ENCODE results near the gene ZFP62.
A peak's percentile ranks its signal among the peaks of the same experiment; 100 is the strongest.

The ZFP62 gene

GRCh38 chr5:180801596-180802324 is 59.3 kb downstream of the ZFP62 start:
- Histone ChIP-seq H3F3A (ENCODE audit: insufficient read depth) (peaks cover 28% of the 10 kb centered on the region), H3K9ac (ENCODE audit: low read length) (peak overlapping the region; percentile 68), H3K79me2 (ENCODE audit: insufficient read depth, low read length) (peaks cover 61% of the 10 kb centered on the region), H2AFZ (ENCODE audit: low read depth, low read length, severe bottlenecking) (no peak overlapping the region), H3K9me2 (replicated peaks; ENCODE audit: insufficient read depth, low read length) (no peaks in the 10 kb centered on the region), H3K36me3 (ENCODE audit: low read length) (no peaks in the 10 kb centered on the region), H3K4me3 (ENCODE audit: insufficient read depth, low read length, poor library complexity, severe bottlenecking) (peak overlapping the region; percentile 78), H3K27ac (ENCODE audit: low read depth, low read length) (no peak overlapping the region), H3K4me2 (ENCODE audit: low read depth, low read length, poor library complexity, severe bottlenecking) (peak overlapping the region; percentile 96), H4K20me1 (ENCODE audit: low read depth, low read length) (peaks cover 20% of the 10 kb centered on the region; the same call in 1 of the 2 replicates), H3K27me3 (ENCODE audit: low read length) (no peaks in the 10 kb centered on the region), H3K9me3 (ENCODE audit: insufficient read depth, low read length) (no peaks in the 10 kb centered on the region)
- TF ChIP-seq EZH2phosphoT487 (conservative IDR thresholded peaks at IDR 0.05; ENCODE audit: low read length) = no peak
- no peak for TF ChIP-seq CTCF (IDR thresholded peaks at IDR 0.05; ENCODE audit: insufficient read depth, low read length, poor library complexity, severe bottlenecking)

DNA sequence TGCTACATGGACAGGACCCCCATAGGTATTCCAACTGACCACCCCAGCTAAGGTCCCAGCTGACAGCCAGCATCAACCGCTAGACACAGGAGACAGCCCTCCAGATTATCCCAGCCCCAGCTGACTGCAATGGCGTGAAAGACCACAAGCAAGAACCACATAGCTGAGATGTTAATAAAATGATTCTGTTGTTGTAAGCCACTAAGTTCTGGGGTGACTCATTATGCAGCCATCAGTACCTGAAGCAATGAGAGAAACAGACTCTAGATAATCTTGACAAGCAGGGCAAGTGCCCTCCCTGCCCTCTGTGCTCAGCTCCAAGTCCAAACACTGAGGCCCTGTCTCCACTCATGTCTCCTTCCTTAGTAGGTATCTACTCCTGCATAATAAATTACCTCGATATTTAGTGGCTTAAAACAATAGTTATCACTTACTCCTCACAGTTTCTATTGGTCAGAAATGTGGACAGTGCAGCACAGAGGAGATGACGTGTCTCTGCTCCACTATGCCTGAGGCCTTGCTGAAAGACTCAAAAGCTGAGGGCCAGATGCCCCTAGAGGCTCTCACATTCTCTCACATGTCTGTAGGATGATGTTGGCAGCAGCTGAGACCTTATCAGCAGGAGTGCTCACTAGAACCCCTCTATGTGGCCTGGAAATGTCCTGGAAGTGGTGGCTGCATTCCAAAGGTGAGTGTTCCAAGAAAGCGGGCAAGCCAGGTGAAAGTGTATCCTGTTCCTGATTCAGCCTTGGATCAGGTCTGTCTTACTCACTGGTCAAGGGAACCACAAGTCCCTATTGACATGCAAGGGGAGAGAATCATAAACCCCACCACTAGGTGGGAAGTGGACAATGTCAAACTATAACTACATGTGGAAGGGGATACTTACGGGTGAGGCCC is 60.9 kb downstream of the ZFP62 start:
- Histone ChIP-seq H3K9me2 (replicated peaks; ENCODE audit: insufficient read depth, low read length) (no peaks in the 10 kb centered on the region), H3K27me3 (ENCODE audit: low read length) (no peaks in the 10 kb centered on the region), H3K9ac (ENCODE audit: low read length) (no peak overlapping the region), H3K36me3 (ENCODE audit: low read length) (no peaks in the 10 kb centered on the region), H4K20me1 (ENCODE audit: low read depth, low read length) (peaks cover 20% of the 10 kb centered on the region; the same call in 1 of the 2 replicates), H3K9me3 (ENCODE audit: insufficient read depth, low read length) (no peaks in the 10 kb centered on the region), H3K4me3 (ENCODE audit: insufficient read depth, low read length, poor library complexity, severe bottlenecking) (no peak overlapping the region), H3K79me2 (ENCODE audit: insufficient read depth, low read length) (peaks cover 75% of the 10 kb centered on the region), H3K4me2 (ENCODE audit: low read depth, low read length, poor library complexity, severe bottlenecking) (no peak overlapping the region), H3K27ac (ENCODE audit: low read depth, low read length) (no peak overlapping the region), H2AFZ (ENCODE audit: low read depth, low read length, severe bottlenecking) (no peak overlapping the region), H3F3A (ENCODE audit: insufficient read depth) (peaks cover 21% of the 10 kb centered on the region)
- no peak for TF ChIP-seq CTCF (IDR thresholded peaks at IDR 0.05; ENCODE audit: insufficient read depth, low read length, poor library complexity, severe bottlenecking)
- TF ChIP-seq EZH2phosphoT487 (conservative IDR thresholded peaks at IDR 0.05; ENCODE audit: low read length) = no peak

DNA sequence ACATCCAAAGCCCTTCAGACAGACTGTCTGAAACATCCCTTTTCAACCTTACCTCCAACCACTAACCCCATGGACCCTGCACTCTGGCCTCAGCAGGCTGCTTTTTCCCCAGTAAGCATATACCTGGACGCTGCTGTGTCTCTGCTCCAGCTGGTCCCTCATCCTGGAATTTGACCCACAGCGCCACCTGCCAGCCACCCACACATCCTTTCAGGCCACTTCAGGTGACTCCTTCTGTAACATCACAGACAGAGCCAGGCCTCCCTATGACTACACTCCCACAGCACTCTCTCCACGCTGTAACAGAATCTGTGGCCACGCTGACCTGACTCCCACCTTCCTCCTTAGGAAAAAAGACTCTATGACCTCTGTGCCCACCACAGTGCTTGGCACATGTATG is 61.9 kb downstream of the ZFP62 start:
- H3K79me2 ChIP-seq (ENCODE audit: insufficient read depth, low read length) = peaks cover 81% of the 10 kb centered on the region
- no peak overlapping the region for H3K4me2 ChIP-seq (ENCODE audit: low read depth, low read length, poor library complexity, severe bottlenecking)
- H3K27ac ChIP-seq (ENCODE audit: low read depth, low read length) = no peak overlapping the region
- no peak overlapping the region for H3K9ac ChIP-seq (ENCODE audit: low read length)
- TF ChIP-seq CTCF (IDR thresholded peaks at IDR 0.05; ENCODE audit: insufficient read depth, low read length, poor library complexity, severe bottlenecking) = peak; percentile 30
- TF ChIP-seq EZH2phosphoT487 (conservative IDR thresholded peaks at IDR 0.05; ENCODE audit: low read length) = no peak
- no peak overlapping the region for H2AFZ ChIP-seq (ENCODE audit: low read depth, low read length, severe bottlenecking)
- H3K9me3 ChIP-seq (ENCODE audit: insufficient read depth, low read length) = no peaks in the 10 kb centered on the region
- H3K27me3 ChIP-seq (ENCODE audit: low read length) = no peaks in the 10 kb centered on the region
- peaks cover 20% of the 10 kb centered on the region; the same call in 1 of the 2 replicates for H4K20me1 ChIP-seq (ENCODE audit: low read depth, low read length)
- H3K36me3 ChIP-seq (ENCODE audit: low read length) = no peaks in the 10 kb centered on the region
- peaks cover 12% of the 10 kb centered on the region for H3F3A ChIP-seq (ENCODE audit: insufficient read depth)
- no peak overlapping the region for H3K4me3 ChIP-seq (ENCODE audit: insufficient read depth, low read length, poor library complexity, severe bottlenecking)
- H3K9me2 ChIP-seq (replicated peaks; ENCODE audit: insufficient read depth, low read length) = no peaks in the 10 kb centered on the region
